ENCODE data around the gene HSD11B2. TPM values are rescaled to one million over a fixed set of nuclear protein-coding genes. Genes with fewer than 3 reads are reported as not detected.
A peak's percentile ranks its signal among the peaks of the same experiment; 100 is the strongest.

HSD11B2 gene
- total and polyA plus RNA-seq, 8 donors = 0.89 to 837 (median 2.9) TPM; not detected in 1

DNA sequence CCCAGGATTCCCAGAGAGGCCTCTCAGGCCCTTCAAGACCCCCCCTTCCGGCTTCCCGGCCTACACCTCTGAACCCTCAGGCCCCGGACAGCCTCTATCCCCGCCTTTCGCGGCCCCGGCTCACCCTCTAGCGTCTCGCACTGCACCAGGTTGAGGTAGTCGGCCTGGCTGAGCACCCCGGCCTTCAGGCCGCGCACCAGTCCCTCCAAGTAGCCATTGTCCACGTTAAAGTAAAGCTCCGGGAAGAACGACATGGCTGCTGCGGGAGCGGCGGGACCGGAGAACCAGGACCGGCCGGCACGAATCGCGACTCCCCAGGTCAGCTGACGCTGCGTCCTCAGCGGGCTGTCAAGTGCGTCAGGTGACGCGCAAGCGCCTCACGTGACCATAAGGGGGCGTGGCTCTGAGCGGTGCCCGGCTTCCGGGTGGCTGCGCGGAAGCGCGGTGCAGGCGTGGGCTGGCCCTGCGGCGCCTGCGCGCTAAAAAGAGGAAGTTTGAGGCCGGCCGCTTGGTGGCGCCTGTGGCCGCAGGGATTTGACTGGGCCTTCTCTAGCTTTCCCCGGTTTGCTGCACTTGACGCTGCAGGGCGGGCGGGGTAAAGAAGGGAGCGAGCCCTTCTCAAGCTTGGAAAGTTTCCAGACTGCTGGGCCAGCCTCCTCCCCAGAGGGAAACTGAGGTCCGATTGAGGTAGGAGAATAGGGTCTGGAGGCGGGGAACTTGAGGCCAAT lies 50.1 kb downstream of the HSD11B2 start, which contains the start of gene ATP6V0D1:
ATP6V0D1 (minus strand) TSS at position 325 of the 728 bp plus-strand sequence; CDS start at position 254, 71 bp downstream.
- H3K9me3 ChIP-seq = no peaks in the 10 kb centered on the region
- H3K27me3 ChIP-seq = no peaks in the 10 kb centered on the region
- H3K36me3 ChIP-seq = peaks cover 0 to 18% (median 16%) of the 10 kb centered on the region in 4 donors
- intact Hi-C loops (cut with DNase I; ENCODE audit: low total_unique reads) = no loop called here
- 0 to 1% (median 0%) methylated on average over 40 to 57 of the region's 57 CpGs for WGBS, 5 donors
- TF ChIP-seq POLR2AphosphoS5 (IDR thresholded peaks at IDR 0.05) (peak; percentile 92 to 98 (median 96)), POLR2A (IDR thresholded peaks at IDR 0.05) (no peak), EP300 (IDR thresholded peaks at IDR 0.05) (peak; percentile 14)
- TF ChIP-seq, protein P1, sequence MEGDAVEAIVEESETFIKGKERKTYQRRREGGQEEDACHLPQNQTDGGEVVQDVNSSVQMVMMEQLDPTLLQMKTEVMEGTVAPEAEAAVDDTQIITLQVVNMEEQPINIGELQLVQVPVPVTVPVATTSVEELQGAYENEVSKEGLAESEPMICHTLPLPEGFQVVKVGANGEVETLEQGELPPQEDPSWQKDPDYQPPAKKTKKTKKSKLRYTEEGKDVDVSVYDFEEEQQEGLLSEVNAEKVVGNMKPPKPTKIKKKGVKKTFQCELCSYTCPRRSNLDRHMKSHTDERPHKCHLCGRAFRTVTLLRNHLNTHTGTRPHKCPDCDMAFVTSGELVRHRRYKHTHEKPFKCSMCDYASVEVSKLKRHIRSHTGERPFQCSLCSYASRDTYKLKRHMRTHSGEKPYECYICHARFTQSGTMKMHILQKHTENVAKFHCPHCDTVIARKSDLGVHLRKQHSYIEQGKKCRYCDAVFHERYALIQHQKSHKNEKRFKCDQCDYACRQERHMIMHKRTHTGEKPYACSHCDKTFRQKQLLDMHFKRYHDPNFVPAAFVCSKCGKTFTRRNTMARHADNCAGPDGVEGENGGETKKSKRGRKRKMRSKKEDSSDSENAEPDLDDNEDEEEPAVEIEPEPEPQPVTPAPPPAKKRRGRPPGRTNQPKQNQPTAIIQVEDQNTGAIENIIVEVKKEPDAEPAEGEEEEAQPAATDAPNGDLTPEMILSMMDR (IDR thresholded peaks at IDR 0.05) = peak in 5 of 7 experiments; percentile 70 to 94 (median 88)
- H3K27ac ChIP-seq = peak within 1 kb of the TSS; percentile 86 to 98 (median 96)
- H3K4me1 ChIP-seq = peaks cover 48 to 69% (median 57%) of the 10 kb centered on the region in 4 donors
- H3K4me3 ChIP-seq = peak within 1 kb of the TSS; percentile 79 to 98 (median 93)
- peak; percentile 99 to 100 for DNase-seq

DNA sequence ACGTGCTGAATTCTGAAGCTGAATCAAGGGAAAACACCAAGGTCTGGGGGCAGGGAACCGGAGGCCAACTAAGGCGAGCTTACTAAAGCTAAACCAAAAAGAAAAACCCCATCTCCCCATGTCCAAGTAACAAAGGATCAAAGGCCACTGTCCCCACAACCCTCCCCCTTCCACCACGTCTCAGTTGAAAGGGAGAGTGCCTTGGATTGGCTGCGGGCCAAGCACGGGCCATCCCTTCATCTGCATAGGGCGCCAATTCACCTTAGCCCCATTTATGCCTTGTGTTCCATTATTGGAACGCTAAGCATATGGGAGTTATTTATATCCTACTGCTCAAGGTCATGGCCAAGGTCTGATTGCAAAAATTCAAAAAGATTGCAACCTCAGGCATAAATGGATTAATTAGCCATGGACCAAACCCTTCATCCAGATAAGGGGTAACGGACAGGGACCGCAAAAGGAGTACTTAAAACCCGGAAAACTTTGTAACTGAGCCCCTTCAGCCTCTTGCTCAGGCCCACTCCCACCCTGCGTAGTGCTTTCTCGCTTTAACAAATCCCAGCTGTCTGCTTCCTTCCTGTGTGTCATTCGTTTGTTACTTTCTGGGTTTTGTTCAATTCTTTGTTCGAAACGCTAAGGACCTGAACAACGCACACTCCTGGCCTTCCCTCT lies 50.8 kb downstream of the HSD11B2 start:
- WGBS, 5 donors = 7 to 9% (median 8%) methylated on average over 17 of the region's 17 CpGs
- TF ChIP-seq POLR2A (IDR thresholded peaks at IDR 0.05) (no peak), POLR2AphosphoS5 (IDR thresholded peaks at IDR 0.05) (no peak), EP300 (IDR thresholded peaks at IDR 0.05) (no peak)
- TF ChIP-seq, protein P1 (IDR thresholded peaks at IDR 0.05) = no peak
- Histone ChIP-seq H3K27ac (peak overlapping the region; percentile 73 to 98 (median 96)), H3K36me3 (peaks cover 0 to 18% (median 16%) of the 10 kb centered on the region in 4 donors), H3K4me1 (peaks cover 42 to 62% (median 53%) of the 10 kb centered on the region in 4 donors), H3K27me3 (no peaks in the 10 kb centered on the region), H3K4me3 (peak overlapping the region; percentile 79 to 98 (median 93)), H3K9me3 (no peaks in the 10 kb centered on the region)
- peak; percentile 56 to 77 for DNase-seq
- intact Hi-C loops (cut with DNase I; ENCODE audit: low total_unique reads) = no loop called here

DNA sequence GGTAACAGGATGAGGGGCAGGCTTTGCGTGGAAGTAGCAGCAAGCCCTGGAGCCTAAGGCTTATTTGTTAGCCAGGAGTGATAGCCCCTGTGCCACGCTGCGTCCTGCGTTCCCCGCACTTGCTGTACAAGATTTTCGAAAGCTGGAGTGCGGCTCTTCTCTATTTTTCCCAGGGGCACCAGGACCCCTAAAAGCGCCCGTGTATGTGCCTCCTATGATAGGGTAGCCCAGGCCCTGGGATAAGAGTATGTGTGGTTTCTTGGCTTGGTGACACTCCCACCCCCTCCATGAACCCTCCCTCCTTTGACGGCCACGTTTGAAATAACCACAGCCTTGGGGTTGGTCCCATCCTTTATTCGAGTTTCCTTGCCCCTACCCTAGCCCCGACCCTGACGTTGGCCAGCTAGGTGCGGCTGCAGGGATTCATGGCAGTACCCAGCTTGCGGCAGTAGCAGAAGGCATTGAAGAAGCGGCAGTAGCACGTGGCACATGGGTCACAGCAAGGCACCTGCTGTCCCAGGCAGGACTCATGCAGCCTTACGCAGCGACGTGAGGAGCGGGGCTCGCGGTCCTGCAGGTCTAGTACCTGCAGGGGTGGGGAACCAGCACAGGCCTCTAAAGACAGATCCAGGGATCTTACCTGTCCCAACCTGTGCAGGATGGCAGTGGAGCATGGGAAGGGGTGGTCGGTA lies 51.5 kb downstream of the HSD11B2 start:
- no peak for DNase-seq
- WGBS, 5 donors = 50 to 70% (median 65%) methylated on average over 17 to 25 of the region's 25 CpGs
- intact Hi-C loops (cut with DNase I; ENCODE audit: low total_unique reads) = no loop called here
- Histone ChIP-seq H3K4me1 (peaks cover 37 to 61% (median 50%) of the 10 kb centered on the region in 4 donors), H3K4me3 (peak overlapping the region; percentile 79 to 98 (median 93)), H3K27me3 (no peaks in the 10 kb centered on the region), H3K36me3 (peaks cover 0 to 18% (median 16%) of the 10 kb centered on the region in 4 donors), H3K9me3 (no peaks in the 10 kb centered on the region), H3K27ac (peak overlapping the region; percentile 2 to 98 (median 96))
- TF ChIP-seq EP300 (IDR thresholded peaks at IDR 0.05) (no peak), POLR2AphosphoS5 (IDR thresholded peaks at IDR 0.05) (no peak), POLR2A (IDR thresholded peaks at IDR 0.05) (no peak)
- TF ChIP-seq, protein P1 (IDR thresholded peaks at IDR 0.05) = no peak

DNA sequence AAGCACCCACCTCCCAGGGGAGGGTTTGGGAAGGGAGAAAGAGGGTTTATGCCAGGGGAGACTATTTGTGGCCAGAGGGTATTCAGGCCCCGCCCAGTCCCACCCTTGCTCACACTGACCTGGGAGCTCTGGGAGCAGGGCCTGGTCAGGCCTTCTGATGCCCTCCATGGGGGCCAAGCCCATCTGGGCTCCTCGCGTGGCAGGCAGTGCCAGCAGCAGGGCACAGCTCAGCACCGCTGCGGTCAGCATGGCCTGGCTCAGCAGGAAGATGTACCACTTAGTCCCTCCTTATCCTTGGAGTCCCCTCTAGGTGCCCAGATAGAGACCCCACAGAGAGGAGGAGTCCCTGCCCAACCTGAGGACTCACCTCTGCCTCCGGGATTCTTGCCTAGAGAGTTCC lies 52.2 kb downstream of the HSD11B2 start, which contains the start of gene AGRP:
AGRP (minus strand) TSS at position 398 of the 400 bp plus-strand sequence; CDS start at position 249, 149 bp downstream.
- TF ChIP-seq POLR2A (IDR thresholded peaks at IDR 0.05) = no peak
- TF ChIP-seq, protein P1 (IDR thresholded peaks at IDR 0.05) = no peak
- TF ChIP-seq POLR2AphosphoS5 (IDR thresholded peaks at IDR 0.05) = no peak
- no peak for TF ChIP-seq EP300 (IDR thresholded peaks at IDR 0.05)
- peak within 1 kb of the TSS in 3 of 5 donors; percentile 93 to 98 (median 97) for H3K27ac ChIP-seq
- H3K9me3 ChIP-seq = no peaks in the 10 kb centered on the region
- peak within 1 kb of the TSS in 3 of 4 donors; percentile 79 to 94 (median 92) for H3K4me3 ChIP-seq
- WGBS, 5 donors = 93 to 100% (median 96%) methylated on average over 3 to 6 of the region's 6 CpGs
- H3K36me3 ChIP-seq = peaks cover 0 to 18% (median 16%) of the 10 kb centered on the region in 4 donors
- no peaks in the 10 kb centered on the region for H3K27me3 ChIP-seq
- peaks cover 34 to 57% (median 45%) of the 10 kb centered on the region in 4 donors for H3K4me1 ChIP-seq
- no peak for DNase-seq
- intact Hi-C loops (cut with DNase I; ENCODE audit: low total_unique reads) = no loop called here
